B cell (primary cell): ENCODE data around the gene VARS1. TPM values are rescaled to one million over a fixed set of nuclear protein-coding genes. Genes with fewer than 3 reads are reported as not detected.
A peak's percentile ranks its signal among the peaks of the same experiment; 100 is the strongest.

ENCODE experiments used
- ATAC-seq: fragments of 200-7000 bp; cut with Tn5 transposase; one replicate; pipeline ENCODE4 v1.10.0; 2021; ENCODE audit warnings: low read depth, mild to moderate bottlenecking, moderate number of reproducible peaks, moderate library complexity
- CTCF ChIA-PET: fragments of 350-600 bp; sonication (Branson Sonifier 250); formaldehyde crosslinking; loops from one replicate; lab custom pipeline; 2021; ENCODE audit warnings: antibody characterized with exemption, inconsistent platforms; lab: Charles Lee
- POLR2A ChIA-PET: fragments of 350-600 bp; sonication (Branson Sonifier 250); formaldehyde crosslinking; loops from one replicate; lab custom pipeline; 2021; ENCODE audit warnings: antibody characterized with exemption; lab: Charles Lee
- DNase-seq: peaks from one replicate; pipeline ENCODE4 v3.0.0; 2013
- H2AFZ ChIP-seq: 2 replicates; pipeline ENCODE4 v1.6.1; 2012; ENCODE audit warnings: mild to moderate bottlenecking, low read depth, low read length; ENCODE audit not compliant: insufficient read depth, poor library complexity, severe bottlenecking
- H3K27ac ChIP-seq, 2 donors: 1 replicate in 1 of 2; 2 replicates in 1 of 2; pipeline ENCODE4 v1.5.1; 2012 to 2013; ENCODE audit warnings: low read length in 2 of 2, mild to moderate bottlenecking in 2 of 2, moderate library complexity in 1 of 2
- H3K27me3 ChIP-seq, 4 experiments: fragments of 200-600 bp in 1 of 4; sonication (generic) in 1 of 4; replicated peaks in 1 of 4; 1 replicate in 2 of 4; 2 replicates in 2 of 4; pipeline versions ENCODE4 v1.6.1 to v1.7.0; 2013 to 2016; ENCODE audit warnings: low read length in 3 of 4, mild to moderate bottlenecking in 2 of 4, mixed read lengths in 1 of 4, moderate library complexity in 1 of 4; ENCODE audit not compliant: insufficient read depth in 4 of 4, control insufficient read depth in 3 of 4; ENCODE audit errors: control extremely low read depth in 1 of 4
- H3K36me3 ChIP-seq, 2 experiments: replicated peaks in 1 of 2; 1 replicate in 1 of 2; 2 replicates in 1 of 2; pipeline versions ENCODE4 v1.6.1 to v1.7.1; 2013; ENCODE audit warnings: low read length in 1 of 2; ENCODE audit not compliant: insufficient read depth in 2 of 2, control insufficient read depth in 1 of 2; ENCODE audit errors: control extremely low read depth in 1 of 2, extremely low read depth in 1 of 2
- H3K4me1 ChIP-seq, 2 donors: fragments of 200-600 bp in 1 of 2; sonication (generic) in 1 of 2; 1 replicate in 1 of 2; 2 replicates in 1 of 2; pipeline versions ENCODE4 v1.5.1 to v1.6.1; 2013 to 2017; ENCODE audit warnings: low read length in 2 of 2; ENCODE audit not compliant: control insufficient read depth in 2 of 2, insufficient read depth in 2 of 2
- H3K4me2 ChIP-seq: replicated peaks from 2 replicates; pipeline ENCODE3; 2012; ENCODE audit warnings: mild to moderate bottlenecking, low read depth, low read length; ENCODE audit not compliant: poor library complexity, severe bottlenecking
- H3K4me3 ChIP-seq, 5 experiments: fragments of 200-600 bp in 1 of 5; sonication (generic) in 1 of 5; 1 replicate in 3 of 5; 2 replicates in 2 of 5; pipeline versions ENCODE4 v1.5.1 to v1.7.0; 2011 to 2016; ENCODE audit warnings: low read length in 4 of 5, mild to moderate bottlenecking in 4 of 5, low read depth in 2 of 5, control low read depth in 1 of 5, moderate library complexity in 1 of 5; ENCODE audit not compliant: insufficient read depth in 1 of 5; ENCODE audit errors: control extremely low read depth in 1 of 5, extremely low read depth in 1 of 5
- H3K79me2 ChIP-seq: fragments of 200-600 bp; sonication (generic); one replicate; pipeline ENCODE4 v1.6.0; 2016; ENCODE audit warnings: low read length; ENCODE audit not compliant: control insufficient read depth, insufficient read depth
- H3K9ac ChIP-seq: fragments of 200-600 bp; sonication (generic); 2 replicates; pipeline ENCODE4 v1.6.1; 2017; ENCODE audit warnings: mild to moderate bottlenecking, low read length, moderate library complexity
- H3K9me3 ChIP-seq, 3 donors: one replicate each; pipeline versions ENCODE4 v1.6.1 to v1.7.1; 2013; ENCODE audit warnings: low read length in 2 of 3; ENCODE audit not compliant: control insufficient read depth in 2 of 3, insufficient read depth in 1 of 3; ENCODE audit errors: control extremely low read depth in 1 of 3
- H4K20me1 ChIP-seq: 2 replicates; pipeline ENCODE4 v1.6.0; 2012; ENCODE audit warnings: mild to moderate bottlenecking, low read length; ENCODE audit not compliant: insufficient read depth, control insufficient read depth, poor library complexity, severe bottlenecking
- H3K27ac Mint-ChIP-seq: one replicate; pipeline ENCODE4 v1.8.0; 2021; ENCODE audit warnings: mixed read lengths
- H3K27me3 Mint-ChIP-seq: one replicate; pipeline ENCODE4 v1.8.0; 2021; ENCODE audit warnings: mixed read lengths
- H3K4me1 Mint-ChIP-seq: one replicate; pipeline ENCODE4 v1.8.0; 2021; ENCODE audit warnings: mixed read lengths
- H3K4me3 Mint-ChIP-seq: one replicate; pipeline ENCODE4 v1.8.0; 2021; ENCODE audit warnings: mixed read lengths
- H3K9me3 Mint-ChIP-seq: one replicate; pipeline ENCODE4 v1.8.0; 2022; ENCODE audit warnings: mixed read lengths; ENCODE audit not compliant: insufficient read depth
- CTCF ChIP-seq: fragments of 200-600 bp; IDR thresholded peaks from one replicate; pipeline ENCODE4 v1.8.0; 2022; ENCODE audit warnings: antibody characterized with exemption, mild to moderate bottlenecking
- EZH2 ChIP-seq: IDR thresholded peaks from 2 replicates; pipeline ENCODE4 v1.6.1; 2012; ENCODE audit warnings: borderline replicate concordance, low read depth, mild to moderate bottlenecking, moderate library complexity, low read length; ENCODE audit not compliant: insufficient read depth, poor library complexity, severe bottlenecking
- WGBS: methylation state at CpG from one replicate; pipeline ENCODE4 v1.1.5; 2013; ENCODE audit warnings: missing lambda C conversion rate; ENCODE audit not compliant: insufficient coverage; 5-methylcytosine and 5-hydroxymethylcytosine counted together
- intact Hi-C: fragments of 100-400 bp; cut with micrococcal nuclease; formaldehyde crosslinking; loops from one replicate; pipeline ENCODE4 v1.10.0; 2022
- polyA plus RNA-seq: library from polyadenylated mRNA; depleted of rRNA; stranded (reverse); fragments of >200 nt; gene quantifications from 2 replicates; pipeline ENCODE4 v1.2.3, GENCODE V29; 2012
- total RNA-seq, 2 donors: library from RNA; stranded (reverse); fragments of 120-200 nt in 1 of 2; gene quantifications; 1 replicate in 1 of 2; 2 replicates in 1 of 2; pipeline versions ENCODE4 v1.2.3 to v1.2.4, GENCODE V29; 2013 to 2022

The VARS1 gene
- total and polyA plus RNA-seq, 2 donors (not counting 1 experiment from before 2014, with no cell fraction given): 52.3 to 66.8 TPM

- H3K27ac ChIP-seq: peak overlapping the region; percentile 11 to 73
- H3K79me2 ChIP-seq: peaks cover 12% of the 10 kb centered on the region
- CTCF ChIA-PET: interaction anchor here (0.9 to 3.6 kb wide), 12 partner anchors 9 to 134 kb away, joined by 3 to 49 read pairs (median 4); partner anchors contain the start of genes DDAH2, LSM2, LY6G5C and NEU1
- H3K4me2 ChIP-seq: peak overlapping the region; percentile 94
- ATAC-seq (peak; percentile 67), DNase-seq (peak; percentile 75)
- H3K9me3 ChIP-seq: no peaks in the 10 kb centered on the region
- TF ChIP-seq EZH2 (no peak), CTCF (no peak)
- peak overlapping the region; percentile 93 for H3K27ac Mint-ChIP-seq
- 0% methylated on average over 12 of the region's 13 CpGs for WGBS
- H3K36me3 ChIP-seq: no peaks in the 10 kb centered on the region
- peak overlapping the region; percentile 87 for H2AFZ ChIP-seq
- H3K4me1 Mint-ChIP-seq: peaks cover 20% of the 10 kb centered on the region
- peak overlapping the region; percentile 50 to 79 (median 73) for H3K4me3 ChIP-seq
- POLR2A ChIA-PET: interaction anchor here (0.6 to 2.9 kb wide), 12 partner anchors 13 to 246 kb away, joined by 3 to 37 read pairs (median 8); partner anchors contain the start of genes DDAH2, MPIG6B, MSH5 and VARS1
- H3K9me3 Mint-ChIP-seq: no peaks in the 10 kb centered on the region
- H3K27me3 Mint-ChIP-seq: no peaks in the 10 kb centered on the region
- intact Hi-C loops: loop anchor here (2.0 to 5.0 kb wide), 3 partner anchors 16 to 48 kb away; partner anchors contain the start of gene NEU1
- peaks cover 15 to 30% of the 10 kb centered on the region in 2 donors for H3K4me1 ChIP-seq
- no peaks in the 10 kb centered on the region for H4K20me1 ChIP-seq
- peak overlapping the region; percentile 96 for H3K4me3 Mint-ChIP-seq
- peak overlapping the region; percentile 69 for H3K9ac ChIP-seq
- no peaks in the 10 kb centered on the region for H3K27me3 ChIP-seq
Observed at GRCh38 chr6:31814677-31815024, 19.1 kb upstream of the VARS1 start.

GRCh38 chr6:31813465-31813849 is 17.9 kb upstream of the VARS1 start:
- peak overlapping the region; percentile 94 for H3K4me2 ChIP-seq

More at GRCh38 chr6:31813465-31813849, 17.9 kb upstream of the VARS1 start:
- H3K4me1 Mint-ChIP-seq: peaks cover 20% of the 10 kb centered on the region
- CTCF ChIA-PET: interaction anchor here (1.0 to 3.6 kb wide), 9 partner anchors 14 to 100 kb away, joined by 3 to 49 read pairs (median 4); partner anchors contain the start of genes DDAH2, MSH5 and NEU1
- H3K27me3 Mint-ChIP-seq: no peaks in the 10 kb centered on the region
- Histone ChIP-seq H3K9ac (no peak overlapping the region), H2AFZ (peak overlapping the region; percentile 87), H3K27ac (no peak overlapping the region), H4K20me1 (no peaks in the 10 kb centered on the region), H3K27me3 (no peaks in the 10 kb centered on the region), H3K36me3 (no peaks in the 10 kb centered on the region), H3K79me2 (peaks cover 12% of the 10 kb centered on the region), H3K9me3 (no peaks in the 10 kb centered on the region), H3K4me1 (peaks cover 15 to 30% of the 10 kb centered on the region in 2 donors), H3K4me3 (no peak overlapping the region)
- DNase-seq (no peak), ATAC-seq (no peak)
- H3K27ac Mint-ChIP-seq: no peak overlapping the region
- TF ChIP-seq EZH2 (no peak), CTCF (no peak)
- WGBS: 100% methylated on average over 4 of the region's 7 CpGs
- POLR2A ChIA-PET: interaction anchor here (1.4 to 2.9 kb wide), 4 partner anchors 17 to 90 kb away, joined by 7 to 37 read pairs (median 11); partner anchors contain the start of genes MPIG6B, MSH5 and VARS1
- peak overlapping the region; percentile 96 for H3K4me3 Mint-ChIP-seq
- intact Hi-C loops: no loop called here
- H3K9me3 Mint-ChIP-seq: no peaks in the 10 kb centered on the region
